Left lung (tissue), 10 donors: ENCODE results near the gene GIMAP5. TPM values are rescaled to one million over a fixed set of nuclear protein-coding genes. Genes with fewer than 3 reads are reported as not detected.

Source experiments
- ATAC-seq: fragments of 200-7000 bp; cut with Tn5 transposase; one replicate; pipeline ENCODE4 v1.9.1; 2020; ENCODE audit warnings: moderate library complexity
- DNase-seq, 4 donors: peaks; one replicate each; pipeline ENCODE4 v3.0.0-alpha.2; 2013 to 2020
- H3K27ac ChIP-seq, 2 donors: fragments of 200-600 bp; sonication (generic) in 1 of 2; one replicate each; pipeline versions ENCODE4 v1.5.0 to v1.8.0; 2020 to 2021
- H3K27me3 ChIP-seq, 2 donors: fragments of 200-600 bp; sonication (generic) in 1 of 2; one replicate each; pipeline versions ENCODE4 v1.5.0 to v1.8.0; 2020 to 2021
- H3K36me3 ChIP-seq, 2 donors: fragments of 200-600 bp; sonication (generic) in 1 of 2; one replicate each; pipeline versions ENCODE4 v1.5.0 to v1.8.0; 2020 to 2021
- H3K4me1 ChIP-seq, 2 donors: fragments of 200-600 bp; one replicate each; pipeline ENCODE4 v1.8.0; 2021
- H3K4me3 ChIP-seq, 2 donors: fragments of 200-600 bp; sonication (generic) in 1 of 2; one replicate each; pipeline versions ENCODE4 v1.5.0 to v1.8.0; 2020 to 2021; ENCODE audit warnings: mild to moderate bottlenecking in 1 of 2
- H3K9me3 ChIP-seq, 2 donors: fragments of 200-600 bp; sonication (generic) in 1 of 2; one replicate each; pipeline versions ENCODE4 v1.5.0 to v1.8.0; 2020 to 2021
- intact Hi-C, 2 donors: fragments of 100-400 bp; cut with DNase I; formaldehyde crosslinking; loops; one replicate each; pipeline versions ENCODE4 v1.11.2 to v1.14.2; 2022
- polyA plus RNA-seq, 6 donors: library from polyadenylated mRNA; unstranded; fragments of 120-200 nt; gene quantifications; one replicate each; pipeline ENCODE4 v1.2.1, GENCODE V29; 2013; ENCODE audit not compliant: insufficient read length in 6 of 6
- total RNA-seq, 2 donors: library from RNA; stranded (reverse); fragmentation: NEBNext Ultra II Directional; extraction: Animal tissue kit (Norgen Biotek cat#: 25700); gene quantifications; one replicate each; pipeline ENCODE4 v1.2.1, GENCODE V29; 2021
- TF ChIP-seq, protein P1 (sequence below), 2 donors: fragments of 200-600 bp; sonication (generic) in 1 of 2; IDR thresholded peaks; one replicate each; pipeline versions ENCODE4 v1.5.0 to v1.8.0; 2021; ENCODE audit warnings: antibody characterized with exemption in 2 of 2
- donor health status: DM: no; HTN: yes; CAD: no.
- donor health status: DM: no; HTN: no; CAD: no.

Gene GIMAP5
- total and polyA plus RNA-seq, 8 donors: 9.8 to 37.8 (median 16.9) TPM

DNA sequence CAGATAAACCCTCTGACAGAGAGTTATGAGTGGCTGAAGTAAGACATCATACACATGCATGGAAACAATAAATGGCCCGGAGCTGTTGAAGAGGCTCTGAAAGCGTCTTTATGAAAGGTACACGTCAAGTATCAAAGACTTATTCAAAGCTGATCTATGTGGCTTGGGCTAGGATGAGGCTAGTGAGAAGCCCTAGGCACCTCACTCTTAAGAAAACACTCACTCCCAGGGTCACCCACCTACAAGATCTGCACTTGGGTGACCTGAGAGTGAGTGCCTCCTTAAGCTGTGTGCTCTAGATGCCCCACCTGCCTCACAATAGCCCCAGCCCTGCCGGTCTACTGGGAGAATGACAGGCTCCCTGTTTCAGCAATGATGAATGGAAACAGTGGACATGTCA lies 21.9 kb upstream of the GIMAP5 start:
- DNase-seq (no peak), ATAC-seq (no peak)
- Histone ChIP-seq H3K4me1 (peaks cover 0 to 26% of the 10 kb centered on the region in 2 donors), H3K9me3 (peaks cover 0 to 16% of the 10 kb centered on the region in 2 donors), H3K27ac (peak overlapping the region in 1 of 2 donors; percentile 79), H3K27me3 (no peaks in the 10 kb centered on the region), H3K4me3 (no peak overlapping the region), H3K36me3 (peaks cover 0 to 10% of the 10 kb centered on the region in 2 donors)
- intact Hi-C loops: no loop called here
- TF ChIP-seq, protein P1, sequence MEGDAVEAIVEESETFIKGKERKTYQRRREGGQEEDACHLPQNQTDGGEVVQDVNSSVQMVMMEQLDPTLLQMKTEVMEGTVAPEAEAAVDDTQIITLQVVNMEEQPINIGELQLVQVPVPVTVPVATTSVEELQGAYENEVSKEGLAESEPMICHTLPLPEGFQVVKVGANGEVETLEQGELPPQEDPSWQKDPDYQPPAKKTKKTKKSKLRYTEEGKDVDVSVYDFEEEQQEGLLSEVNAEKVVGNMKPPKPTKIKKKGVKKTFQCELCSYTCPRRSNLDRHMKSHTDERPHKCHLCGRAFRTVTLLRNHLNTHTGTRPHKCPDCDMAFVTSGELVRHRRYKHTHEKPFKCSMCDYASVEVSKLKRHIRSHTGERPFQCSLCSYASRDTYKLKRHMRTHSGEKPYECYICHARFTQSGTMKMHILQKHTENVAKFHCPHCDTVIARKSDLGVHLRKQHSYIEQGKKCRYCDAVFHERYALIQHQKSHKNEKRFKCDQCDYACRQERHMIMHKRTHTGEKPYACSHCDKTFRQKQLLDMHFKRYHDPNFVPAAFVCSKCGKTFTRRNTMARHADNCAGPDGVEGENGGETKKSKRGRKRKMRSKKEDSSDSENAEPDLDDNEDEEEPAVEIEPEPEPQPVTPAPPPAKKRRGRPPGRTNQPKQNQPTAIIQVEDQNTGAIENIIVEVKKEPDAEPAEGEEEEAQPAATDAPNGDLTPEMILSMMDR (IDR thresholded peaks at IDR 0.05): no peak

DNA sequence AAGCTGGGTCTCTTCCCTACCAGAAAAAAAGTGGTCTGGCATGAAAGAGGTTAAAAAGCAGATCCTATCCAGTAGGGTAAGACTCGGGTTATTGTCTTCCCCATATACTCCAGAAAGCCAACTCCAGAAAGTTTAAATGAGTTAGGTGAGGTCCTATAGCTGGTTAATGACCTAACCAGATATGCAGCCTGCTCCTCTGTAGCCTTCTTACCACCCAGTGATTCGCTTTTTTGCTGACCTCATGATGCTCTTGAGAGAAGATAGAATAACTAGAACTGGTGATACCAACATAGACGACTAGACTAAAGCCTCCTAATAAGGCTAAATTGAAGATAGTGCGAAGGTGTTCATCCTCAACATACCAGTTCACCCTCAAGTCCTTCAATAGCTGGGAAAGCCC lies 21.5 kb upstream of the GIMAP5 start:
- Histone ChIP-seq H3K9me3 (peaks cover 0 to 16% of the 10 kb centered on the region in 2 donors), H3K27ac (peak overlapping the region; percentile 57 to 79), H3K27me3 (no peaks in the 10 kb centered on the region), H3K36me3 (peaks cover 0 to 14% of the 10 kb centered on the region in 2 donors), H3K4me1 (peaks cover 0 to 30% of the 10 kb centered on the region in 2 donors), H3K4me3 (peak overlapping the region in 1 of 2 donors; percentile 57)
- TF ChIP-seq, protein P1 (IDR thresholded peaks at IDR 0.05): no peak
- DNase-seq (no peak), ATAC-seq (no peak)
- intact Hi-C loops: no loop called here

DNA sequence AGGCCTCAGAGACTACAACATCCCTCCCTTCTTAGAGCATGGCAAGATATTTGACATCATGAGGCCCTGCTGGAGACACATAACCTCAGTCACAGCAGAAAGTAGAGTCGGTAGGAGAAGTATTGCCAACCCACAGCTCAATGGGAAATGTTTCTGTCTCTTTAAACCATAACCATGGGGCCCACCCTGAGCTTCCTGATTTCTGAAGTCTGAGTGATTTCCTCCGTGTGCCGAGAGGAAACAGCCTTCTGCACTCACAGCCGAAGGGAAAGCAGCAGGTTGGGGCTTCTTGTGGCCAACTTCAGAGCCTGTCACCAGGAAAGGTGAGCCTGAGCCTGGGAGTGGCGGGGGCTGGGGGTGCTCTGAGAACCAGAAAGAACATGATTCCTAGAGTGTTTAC lies 20.9 kb upstream of the GIMAP5 start, which contains the start of gene GIMAP1:
Gene GIMAP1 (plus strand): TSS at position 246 of the 400 bp plus-strand sequence. CDS start 2,435 bp downstream, outside the sequence.
- H3K27me3 ChIP-seq: no peaks in the 10 kb centered on the region
- TF ChIP-seq, protein P1 (IDR thresholded peaks at IDR 0.05): no peak
- peak within 1 kb of the TSS; percentile 57 to 79 for H3K27ac ChIP-seq
- ATAC-seq: peak; percentile 87
- peaks cover 0 to 20% of the 10 kb centered on the region in 2 donors for H3K36me3 ChIP-seq
- peaks cover 0 to 35% of the 10 kb centered on the region in 2 donors for H3K4me1 ChIP-seq
- peak within 1 kb of the TSS; percentile 25 to 57 for H3K4me3 ChIP-seq
- DNase-seq: peak in 2 of 4 donors; percentile 10 to 60
- peaks cover 0 to 16% of the 10 kb centered on the region in 2 donors for H3K9me3 ChIP-seq
- intact Hi-C loops: no loop called here

DNA sequence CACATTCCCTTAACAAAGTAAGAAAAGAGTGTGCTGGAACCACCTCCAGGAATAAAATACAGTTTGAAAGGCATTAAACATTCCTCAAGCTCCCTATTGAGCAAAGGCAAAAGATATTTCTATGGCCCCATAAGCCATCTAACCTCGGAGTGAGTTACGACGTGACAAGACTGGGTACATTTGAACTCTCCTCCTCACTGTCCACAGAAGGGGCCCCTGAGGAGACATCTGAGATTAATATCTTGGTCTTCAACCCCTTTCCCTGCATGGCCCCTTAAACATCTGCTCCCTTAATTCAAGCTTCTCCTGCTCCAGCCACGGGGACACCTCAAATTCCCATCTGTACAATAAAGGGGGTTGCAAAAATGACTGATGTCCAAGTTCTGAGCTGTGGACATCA lies 20.3 kb upstream of the GIMAP5 start:
- no peak for ATAC-seq
- H3K4me1 ChIP-seq: peaks cover 0 to 38% of the 10 kb centered on the region in 2 donors
- no peaks in the 10 kb centered on the region for H3K27me3 ChIP-seq
- TF ChIP-seq, protein P1 (IDR thresholded peaks at IDR 0.05): no peak
- intact Hi-C loops: no loop called here
- H3K36me3 ChIP-seq: peaks cover 0 to 25% of the 10 kb centered on the region in 2 donors
- H3K4me3 ChIP-seq: peak overlapping the region; percentile 25 to 57
- no peak for DNase-seq
- H3K27ac ChIP-seq: peak overlapping the region; percentile 57 to 79
- peaks cover 0 to 16% of the 10 kb centered on the region in 2 donors for H3K9me3 ChIP-seq

DNA sequence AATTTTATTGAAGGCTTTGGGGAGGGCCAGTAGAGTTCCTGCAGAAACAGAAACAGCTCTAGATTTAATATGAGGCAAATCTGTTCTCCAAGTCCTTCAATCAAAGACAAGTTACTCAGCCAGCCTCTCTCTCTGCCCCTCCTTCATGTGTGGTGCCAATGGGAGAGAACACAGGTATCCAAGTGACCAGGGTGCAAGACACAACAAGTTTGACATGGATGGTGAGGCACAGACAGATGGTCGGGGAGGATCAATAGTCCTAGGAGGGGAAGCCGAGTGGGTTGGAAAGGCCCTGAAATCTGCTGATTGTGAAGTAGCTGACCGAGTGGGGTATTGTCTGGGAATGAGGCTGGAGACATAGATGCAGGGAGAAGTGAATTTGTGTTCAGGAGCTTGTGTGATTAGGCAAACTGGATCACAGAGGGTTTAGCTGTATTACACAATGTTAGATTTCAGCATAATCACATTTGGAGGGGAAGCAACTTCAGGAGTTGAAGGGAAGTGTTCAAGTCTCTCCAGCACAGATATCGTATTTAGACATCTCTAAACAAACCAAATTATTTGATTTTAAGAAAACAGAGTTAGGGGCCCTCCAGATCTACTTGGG lies 19.3 kb upstream of the GIMAP5 start:
- peak overlapping the region; percentile 57 to 79 for H3K27ac ChIP-seq
- intact Hi-C loops: no loop called here
- no peaks in the 10 kb centered on the region for H3K27me3 ChIP-seq
- no peak for DNase-seq
- peaks cover 0 to 8% of the 10 kb centered on the region in 2 donors for H3K9me3 ChIP-seq
- peak; percentile 18 for ATAC-seq
- peak overlapping the region; percentile 10 to 57 for H3K4me3 ChIP-seq
- H3K4me1 ChIP-seq: peaks cover 0 to 47% of the 10 kb centered on the region in 2 donors
- H3K36me3 ChIP-seq: peaks cover 0 to 35% of the 10 kb centered on the region in 2 donors
- TF ChIP-seq, protein P1 (IDR thresholded peaks at IDR 0.05): no peak
